Karpas-422 (cell line): ENCODE results near the gene EHD1. TPM values are rescaled to one million over a fixed set of nuclear protein-coding genes. Genes with fewer than 3 reads are reported as not detected.
"Not testable (repeated sequence)": the region's sequence is repeated elsewhere in the genome, so short reads cannot be mapped to it uniquely, and the experiment has no call there.

Source experiments
- DNase-seq: peaks from one replicate; pipeline ENCODE4 v3.0.0-alpha.2; 2015
- H2AFZ ChIP-seq: fragments of 200-600 bp; sonication (generic); 2 replicates; pipeline ENCODE4 v1.6.1; 2014; ENCODE audit warnings: antibody characterized with exemption, low read length, mixed read lengths
- H3K27ac ChIP-seq: fragments of 200-600 bp; sonication (generic); 2 replicates; pipeline ENCODE4 v1.5.1; 2014; ENCODE audit warnings: mild to moderate bottlenecking, low read length, moderate library complexity
- H3K27me3 ChIP-seq: fragments of 200-600 bp; sonication (generic); 2 replicates; pipeline ENCODE4 v1.6.1; 2014; ENCODE audit warnings: low read length, mixed read lengths
- H3K36me3 ChIP-seq: fragments of 200-600 bp; sonication (generic); 2 replicates; pipeline ENCODE4 v1.6.1; 2014; ENCODE audit warnings: low read length, mixed read lengths; ENCODE audit not compliant: insufficient read depth
- H3K4me1 ChIP-seq: fragments of 200-600 bp; sonication (generic); 2 replicates; pipeline ENCODE4 v1.6.1; 2014; ENCODE audit warnings: mild to moderate bottlenecking, low read length, mixed read lengths
- H3K4me2 ChIP-seq: fragments of 200-600 bp; sonication (generic); 2 replicates; pipeline ENCODE4 v1.6.1; 2014; ENCODE audit warnings: low read length, low read depth, mild to moderate bottlenecking; ENCODE audit not compliant: poor library complexity, severe bottlenecking
- H3K4me3 ChIP-seq: fragments of 200-600 bp; sonication (generic); 2 replicates; pipeline ENCODE4 v1.5.1; 2014; ENCODE audit warnings: mild to moderate bottlenecking, antibody characterized with exemption, low read length, mixed read lengths
- H3K79me2 ChIP-seq: fragments of 200-600 bp; sonication (generic); 2 replicates; pipeline ENCODE4 v1.6.1; 2014; ENCODE audit warnings: mild to moderate bottlenecking, low read length, mixed read lengths
- H3K9ac ChIP-seq: fragments of 200-600 bp; sonication (generic); 2 replicates; pipeline ENCODE4 v1.6.0; 2014; ENCODE audit warnings: low read length
- H3K9me2 ChIP-seq: fragments of 200-600 bp; sonication (generic), shearing (Covaris generic); replicated peaks from 2 replicates; pipeline ENCODE4 v1.6.0; 2014; ENCODE audit warnings: mild to moderate bottlenecking, low read length, moderate library complexity; ENCODE audit not compliant: insufficient read depth
- H3K9me3 ChIP-seq: fragments of 300-700, 200-600 bp; sonication (generic); 2 replicates; pipeline ENCODE4 v1.6.1; 2014; ENCODE audit warnings: low read length, mixed read lengths
- H4K20me1 ChIP-seq: fragments of 200-600 bp; sonication (generic); 2 replicates; pipeline ENCODE4 v1.6.1; 2014; ENCODE audit warnings: mild to moderate bottlenecking, antibody characterized with exemption, low read length, low read depth; ENCODE audit not compliant: insufficient read depth
- total RNA-seq: library from RNA; depleted of rRNA; stranded (reverse); fragments of >200 nt; shearing (Covaris generic); gene quantifications from 2 replicates; pipeline ENCODE4 v1.2.3, GENCODE V29; 2014; ENCODE audit warnings: low replicate concordance

The EHD1 gene
- total RNA-seq, 1 experiment from 2014 or later, result 30.8 TPM

GRCh38 chr11:64826578-64827450, 51.6 kb downstream of the EHD1 start:
- no peaks in the 10 kb centered on the region for H3K9me3 ChIP-seq
- H3K4me3 ChIP-seq, result no peak overlapping the region
- no peaks in the 10 kb centered on the region for H4K20me1 ChIP-seq
- no peaks in the 10 kb centered on the region for H3K36me3 ChIP-seq
- H3K27me3 ChIP-seq, result no peaks in the 10 kb centered on the region
- H3K9ac ChIP-seq, result no peak overlapping the region
- no peaks in the 10 kb centered on the region for H3K9me2 ChIP-seq
- H3K27ac ChIP-seq, result no peak overlapping the region
- H3K79me2 ChIP-seq, result no peaks in the 10 kb centered on the region
- no peak overlapping the region for H2AFZ ChIP-seq
- H3K4me1 ChIP-seq, result no peaks in the 10 kb centered on the region
- no peak overlapping the region for H3K4me2 ChIP-seq
- DNase-seq, result peak; percentile 70

- Histone ChIP-seq H3K9me2 (no peaks in the 10 kb centered on the region), H3K9ac (no peak overlapping the region), H3K79me2 (no peaks in the 10 kb centered on the region), H3K27me3 (no peaks in the 10 kb centered on the region), H3K4me3 (no peak overlapping the region), H4K20me1 (no peaks in the 10 kb centered on the region), H3K9me3 (no peaks in the 10 kb centered on the region), H3K36me3 (no peaks in the 10 kb centered on the region), H3K4me1 (no peaks in the 10 kb centered on the region), H3K4me2 (no peak overlapping the region), H2AFZ (no peak overlapping the region), H3K27ac (no peak overlapping the region)
- DNase-seq, result no peak
Observed at GRCh38 chr11:64826062-64826461, 52.4 kb downstream of the EHD1 start.

GRCh38 chr11:64823568-64824119, 54.8 kb downstream of the EHD1 start:
- no peak overlapping the region for H3K9ac ChIP-seq
- no peaks in the 10 kb centered on the region for H3K36me3 ChIP-seq
- H3K4me2 ChIP-seq, result no peak overlapping the region
- no peak overlapping the region for H2AFZ ChIP-seq
- DNase-seq, result no peak
- H3K4me1 ChIP-seq, result no peaks in the 10 kb centered on the region
- no peaks in the 10 kb centered on the region for H3K9me2 ChIP-seq
- no peaks in the 10 kb centered on the region for H3K27me3 ChIP-seq
- no peak overlapping the region for H3K27ac ChIP-seq
- H3K79me2 ChIP-seq, result no peaks in the 10 kb centered on the region
- H3K4me3 ChIP-seq, result no peak overlapping the region
- no peaks in the 10 kb centered on the region for H3K9me3 ChIP-seq
- H4K20me1 ChIP-seq, result no peaks in the 10 kb centered on the region

GRCh38 chr11:64817476-64817875, 60.9 kb downstream of the EHD1 start:
- H3K36me3 ChIP-seq, result no peaks in the 10 kb centered on the region
- H3K4me2 ChIP-seq, result no peak overlapping the region

GRCh38 chr11:64815433-64815832, 63.0 kb downstream of the EHD1 start:
- H3K79me2 ChIP-seq, H2AFZ ChIP-seq, H4K20me1 ChIP-seq, H3K4me2 ChIP-seq, DNase-seq, H3K9me2 ChIP-seq, H3K4me3 ChIP-seq, H3K9me3 ChIP-seq, H3K9ac ChIP-seq, H3K36me3 ChIP-seq, H3K27me3 ChIP-seq, H3K27ac ChIP-seq: not testable (repeated sequence)
- peaks cover 14% of the 10 kb centered on the region for H3K4me1 ChIP-seq

More at GRCh38 chr11:64817476-64817875, 60.9 kb downstream of the EHD1 start:
- Histone ChIP-seq H3K9me2 (no peaks in the 10 kb centered on the region), H3K27me3 (no peaks in the 10 kb centered on the region), H3K9me3 (no peaks in the 10 kb centered on the region), H3K27ac (no peak overlapping the region), H3K4me1 (peaks cover 9% of the 10 kb centered on the region), H4K20me1 (no peaks in the 10 kb centered on the region), H3K9ac (no peak overlapping the region), H3K4me3 (no peak overlapping the region), H2AFZ (no peak overlapping the region), H3K79me2 (no peaks in the 10 kb centered on the region)
- no peak for DNase-seq

GRCh38 chr11:64814712-64815187, 63.7 kb downstream of the EHD1 start:
- no peak overlapping the region for H3K27ac ChIP-seq
- no peaks in the 10 kb centered on the region for H3K9me3 ChIP-seq
- no peak overlapping the region for H2AFZ ChIP-seq
- no peak overlapping the region for H3K4me2 ChIP-seq
- H3K27me3 ChIP-seq, result no peaks in the 10 kb centered on the region
- no peaks in the 10 kb centered on the region for H4K20me1 ChIP-seq
- no peak for DNase-seq
- H3K9ac ChIP-seq, result no peak overlapping the region
- no peak overlapping the region for H3K4me3 ChIP-seq
- H3K36me3 ChIP-seq, result no peaks in the 10 kb centered on the region
- H3K9me2 ChIP-seq, result no peaks in the 10 kb centered on the region
- H3K79me2 ChIP-seq, result peaks cover under 1% of the 10 kb centered on the region
- peaks cover 14% of the 10 kb centered on the region for H3K4me1 ChIP-seq

- no peak overlapping the region for H3K9ac ChIP-seq
- H4K20me1 ChIP-seq, result no peaks in the 10 kb centered on the region
- H3K4me2 ChIP-seq, result no peak overlapping the region
Observed at GRCh38 chr11:64813826-64814225, 64.6 kb downstream of the EHD1 start.

GRCh38 chr11:64810891-64811272, 67.5 kb downstream of the EHD1 start:
- H4K20me1 ChIP-seq, result no peaks in the 10 kb centered on the region
- no peaks in the 10 kb centered on the region for H3K9me2 ChIP-seq
- H3K79me2 ChIP-seq, result peaks cover 13% of the 10 kb centered on the region
- peak overlapping the region; percentile 92 for H3K4me3 ChIP-seq
- no peaks in the 10 kb centered on the region for H3K36me3 ChIP-seq
- H3K4me1 ChIP-seq, result peaks cover 24% of the 10 kb centered on the region
- H3K9me3 ChIP-seq, result no peaks in the 10 kb centered on the region
- no peak for DNase-seq
- H2AFZ ChIP-seq, result peak overlapping the region; percentile 87
- peak overlapping the region; percentile 91 for H3K4me2 ChIP-seq
- no peak overlapping the region for H3K27ac ChIP-seq
- peak overlapping the region; percentile 90 for H3K9ac ChIP-seq
- H3K27me3 ChIP-seq, result no peaks in the 10 kb centered on the region

More at GRCh38 chr11:64813826-64814225, 64.6 kb downstream of the EHD1 start:
- H3K27me3 ChIP-seq, result no peaks in the 10 kb centered on the region
- H3K9me2 ChIP-seq, result no peaks in the 10 kb centered on the region
- no peaks in the 10 kb centered on the region for H3K36me3 ChIP-seq
- no peak for DNase-seq
- no peak overlapping the region for H2AFZ ChIP-seq
- no peaks in the 10 kb centered on the region for H3K9me3 ChIP-seq
- peaks cover 10% of the 10 kb centered on the region for H3K79me2 ChIP-seq
- H3K27ac ChIP-seq, result no peak overlapping the region
- no peak overlapping the region for H3K4me3 ChIP-seq
- H3K4me1 ChIP-seq, result peaks cover 23% of the 10 kb centered on the region
